Measurements from ENCODE around the gene VPREB3. TPM values are rescaled to one million over a fixed set of nuclear protein-coding genes. Genes with fewer than 3 reads are reported as not detected.

VPREB3 gene
- total RNA-seq, 2 experiments from 2014 or later, result 0.80 TPM; not detected in 1

GRCh38 chr22:23708270-23708669 lies 46.0 kb downstream of the VPREB3 start:
- peak; percentile 53 for ATAC-seq
- Mint-ChIP-seq H3K4me1 (peaks cover 67% of the 10 kb centered on the region), H3K27ac (peak overlapping the region; percentile 48), H3K4me3 (no peak overlapping the region), H3K9me3 (ENCODE audit: low read depth) (no peaks in the 10 kb centered on the region), H3K27me3 (no peaks in the 10 kb centered on the region), H3K36me3 (ENCODE audit: low read depth) (peaks cover 85% of the 10 kb centered on the region)
- ChIA-PET POLR2A (no interaction called here), CTCF (no interaction called here)
- no peak for DNase-seq
- intact Hi-C loops (cut with DNase I, micrococcal nuclease), result loop anchor here (2.0 to 5.0 kb wide), 6 partner anchors 44 to 696 kb away; partner anchors contain the start of genes RSPH14 (in 1 of the 2), VPREB3 (in 1 of the 2) and ZNF70 (in 1 of the 2)

- ChIA-PET CTCF (no interaction called here), POLR2A (no interaction called here)
- no peaks in the 10 kb centered on the region for H3K27me3 Mint-ChIP-seq
- ATAC-seq (peak; percentile 67), DNase-seq (peak; percentile 67)
- intact Hi-C loops (cut with DNase I, micrococcal nuclease), result loop anchor here (1.0 to 5.0 kb wide), 8 partner anchors 9 to 693 kb away; partner anchors contain the start of genes ZNF70 (in 2 of the 2), MIF (in 1 of the 2), RSPH14 (in 1 of the 2) and VPREB3 (in 1 of the 2)
- peaks cover 97% of the 10 kb centered on the region for H3K36me3 Mint-ChIP-seq (ENCODE audit: low read depth)
- no peaks in the 10 kb centered on the region for H3K9me3 Mint-ChIP-seq (ENCODE audit: low read depth)
- peaks cover 92% of the 10 kb centered on the region for H3K4me1 Mint-ChIP-seq
- H3K27ac Mint-ChIP-seq, result peak overlapping the region; percentile 96
- peak overlapping the region; percentile 34 for H3K4me3 Mint-ChIP-seq
These were observed 48.9 kb downstream of the VPREB3 start for GRCh38 chr22:23705358-23705757.

GRCh38 chr22:23704829-23705228 lies 49.4 kb downstream of the VPREB3 start:
- H3K9me3 Mint-ChIP-seq (ENCODE audit: low read depth), result no peaks in the 10 kb centered on the region
- ChIA-PET POLR2A (interaction anchor here (0.8 kb wide), 1 partner anchor 14 kb away, joined by 3 read pairs; no protein-coding TSS in a partner anchor), CTCF (no interaction called here)
- no peaks in the 10 kb centered on the region for H3K27me3 Mint-ChIP-seq
- H3K4me3 Mint-ChIP-seq, result peak overlapping the region; percentile 34
- DNase-seq, result no peak
- H3K36me3 Mint-ChIP-seq (ENCODE audit: low read depth), result peaks cover 97% of the 10 kb centered on the region
- intact Hi-C loops (cut with DNase I, micrococcal nuclease), result loop anchor here (1.0 to 5.0 kb wide), 8 partner anchors 9 to 693 kb away; partner anchors contain the start of genes ZNF70 (in 2 of the 2), MIF (in 1 of the 2), RSPH14 (in 1 of the 2) and VPREB3 (in 1 of the 2)
- peaks cover 91% of the 10 kb centered on the region for H3K4me1 Mint-ChIP-seq
- H3K27ac Mint-ChIP-seq, result peak overlapping the region; percentile 96
- peak; percentile 71 for ATAC-seq

- ATAC-seq (no peak), DNase-seq (no peak)
- Mint-ChIP-seq H3K27me3 (no peaks in the 10 kb centered on the region), H3K4me3 (no peak overlapping the region), H3K9me3 (ENCODE audit: low read depth) (no peaks in the 10 kb centered on the region), H3K36me3 (ENCODE audit: low read depth) (peaks cover 94% of the 10 kb centered on the region), H3K27ac (peak overlapping the region; percentile 96), H3K4me1 (peaks cover 86% of the 10 kb centered on the region)
- ChIA-PET POLR2A (interaction anchor here (0.8 kb wide), 1 partner anchor 15 kb away, joined by 3 read pairs; no protein-coding TSS in a partner anchor), CTCF (no interaction called here)
- intact Hi-C loops (cut with DNase I, micrococcal nuclease), result loop anchor here in 1 of 2 experiments (2.0 kb wide), 2 partner anchors 47 to 191 kb away; partner anchors contain the start of genes MIF and ZNF70
These were observed 50.2 kb downstream of the VPREB3 start for GRCh38 chr22:23704062-23704461.

Other genes with a start within 250 kb of the VPREB3 start
- gene IGLL1, start 174.1 kb downstream of the VPREB3 start, total RNA-seq, result not detected
- under 1 TPM; 0.41 to 0.65 TPM for gene DRICH1, start 122.1 kb downstream of the VPREB3 start, total RNA-seq
- gene RGL4, start 63.4 kb downstream of the VPREB3 start, total RNA-seq, result 10 to 100 TPM; 13.5 to 14.6 TPM
- 1 to 10 TPM; 1.6 to 1.7 TPM for gene ZNF70, start 3.3 kb downstream of the VPREB3 start, total RNA-seq
- gene C22orf15, start 8.6 kb upstream of the VPREB3 start, total RNA-seq, result 1 to 10 TPM in 1 of 2 experiments, under 1 TPM in 1; 0.30 to 1.3 TPM
- 100 to 1,000 TPM; 131 to 134 TPM for gene CHCHD10, start 13.5 kb upstream of the VPREB3 start, total RNA-seq
- 1 to 10 TPM in 1 of 2 experiments, under 1 TPM in 1; 0.32 to 1.1 TPM for gene MMP11, start 18.4 kb upstream of the VPREB3 start, total RNA-seq
- gene SMARCB1, start 32.5 kb upstream of the VPREB3 start, total RNA-seq, result 10 to 100 TPM; 78.2 to 95.2 TPM
- gene DERL3, start 84.6 kb upstream of the VPREB3 start, total RNA-seq, result 1 to 10 TPM; 5.2 to 5.7 TPM
- gene SLC2A11, start 103.5 kb upstream of the VPREB3 start, total RNA-seq, result 1 to 10 TPM; 7.6 to 7.7 TPM
- gene MIF, start 140.0 kb upstream of the VPREB3 start, total RNA-seq, result 1,000 to 10,000 TPM; 1,478 to 1,739 TPM
- not detected for gene GSTT2B, start 206.8 kb upstream of the VPREB3 start, total RNA-seq
- 1 to 10 TPM; 2.3 to 2.8 TPM for gene DDTL, start 212.5 kb upstream of the VPREB3 start, total RNA-seq
- gene DDT, start 220.0 kb upstream of the VPREB3 start, total RNA-seq, result 100 to 1,000 TPM in 1 of 2 experiments, 10 to 100 TPM in 1; 91.3 to 118 TPM
- gene GSTT2, start 225.7 kb upstream of the VPREB3 start, total RNA-seq, result not detected